K562 (cell line): ENCODE measurements around the gene ZNF726.
"Not testable (repeated sequence)": the region's sequence is repeated elsewhere in the genome, so short reads cannot be mapped to it uniquely, and the experiment has no call there.

ENCODE experiments used
- BRD9 ChIP-seq: fragments of 450-650 bp; IDR thresholded peaks from 2 replicates; pipeline ENCODE4 v1.6.1; 2018; ENCODE audit warnings: low read depth; ENCODE audit not compliant: partially characterized antibody
- CHD2 ChIP-seq: IDR thresholded peaks from 2 replicates; pipeline ENCODE4 v1.6.1; 2011; ENCODE audit warnings: low read depth, low read length
- CTCF ChIP-seq, 3 experiments: IDR thresholded peaks in 2 of 3; conservative IDR thresholded peaks in 1 of 3; 2 replicates each; pipeline ENCODE4 v1.5.1; 2011 to 2012; ENCODE audit warnings: low read length in 3 of 3, mild to moderate bottlenecking in 3 of 3, control low read depth in 2 of 3, improper control_type of control experiment in 1 of 3, inconsistent platforms in 1 of 3, low read depth in 1 of 3, mixed read lengths in 1 of 3, moderate library complexity in 1 of 3; ENCODE audit not compliant: insufficient read depth in 2 of 3
- ZNF253 ChIP-seq: fragments of 250-450 bp; sonication (Bioruptor Pico); conservative IDR thresholded peaks from 2 replicates; pipeline ENCODE4 v1.6.1; 2021; ENCODE audit warnings: mild to moderate bottlenecking
- ZNF263 ChIP-seq: sonication (generic); formaldehyde crosslinking; IDR thresholded peaks from 2 replicates; pipeline ENCODE4 v1.8.0; 2022; ENCODE audit warnings: mild to moderate bottlenecking, missing genetic modification reagents, borderline replicate concordance

GRCh38 chr19:23977256-23977655 is 62.6 kb downstream of the ZNF726 start:
- not testable (repeated sequence) for TF ChIP-seq ZNF253 (CRISPR knock-in tag); CTCF (IDR thresholded peaks at IDR 0.05 in 2 of 3, conservative IDR thresholded peaks at IDR 0.05 in 1 of 3; ENCODE audit: insufficient read depth in 2 of 3, low read depth in 1 of 3, low read length in 3 of 3); ZNF263; BRD9; CHD2
